GM19043 (cell line): Measurements from ENCODE around the gene GAS7.

Source experiments
- ATAC-seq: cut with Tn5 transposase; IDR thresholded peaks from one replicate; pipeline ENCODE4 v1.9.1; 2021; ENCODE audit warnings: low read depth; ENCODE audit not compliant: unreplicated experiment

Gene GAS7

GRCh38 chr17:10082795-10083194 lies 115.6 kb downstream of the GAS7 start:
- ATAC-seq: no peak

- ATAC-seq: no peak
Measured at GRCh38 chr17:10081571-10082169, 116.7 kb downstream of the GAS7 start.

- no peak for ATAC-seq
Measured at GRCh38 chr17:10077561-10078299, 120.7 kb downstream of the GAS7 start.

- no peak for ATAC-seq
Measured at GRCh38 chr17:10075919-10076318, 122.5 kb downstream of the GAS7 start.

GRCh38 chr17:10073941-10074340 lies 124.5 kb downstream of the GAS7 start:
- no peak for ATAC-seq

GRCh38 chr17:10072556-10073425 lies 125.6 kb downstream of the GAS7 start:
- no peak for ATAC-seq

GRCh38 chr17:10072086-10072485 lies 126.3 kb downstream of the GAS7 start:
- no peak for ATAC-seq

- no peak for ATAC-seq
Measured at GRCh38 chr17:10071141-10071540, 127.3 kb downstream of the GAS7 start.

- no peak for ATAC-seq
Measured at GRCh38 chr17:10070690-10071089, 127.7 kb downstream of the GAS7 start.

- no peak for ATAC-seq
Measured at GRCh38 chr17:10069301-10069700, 129.1 kb downstream of the GAS7 start.

- ATAC-seq: no peak
Measured at GRCh38 chr17:10067446-10068143, 130.8 kb downstream of the GAS7 start.

GRCh38 chr17:10064536-10064935 lies 133.9 kb downstream of the GAS7 start:
- ATAC-seq: no peak

GRCh38 chr17:10063730-10064241 lies 134.6 kb downstream of the GAS7 start:
- ATAC-seq: no peak

- no peak for ATAC-seq
Measured at GRCh38 chr17:10062691-10063385, 135.6 kb downstream of the GAS7 start.

GRCh38 chr17:10061111-10061845 lies 137.1 kb downstream of the GAS7 start:
- ATAC-seq: no peak

- ATAC-seq: no peak
Measured at GRCh38 chr17:10060526-10060925, 137.9 kb downstream of the GAS7 start.

GRCh38 chr17:10059684-10060211 lies 138.7 kb downstream of the GAS7 start:
- peak; percentile 88 for ATAC-seq

GRCh38 chr17:10058921-10059683 lies 139.3 kb downstream of the GAS7 start:
- no peak for ATAC-seq
